Activated CD4-positive, alpha-beta T cell treated with anti-CD3 and anti-CD28 coated beads, Interleukin-2, amount 10 ng/mL, durations not matched to agents 7 days and 5 days (primary cell): ENCODE data around the gene SUN5. TPM values are rescaled to one million over a fixed set of nuclear protein-coding genes. Genes with fewer than 3 reads are reported as not detected.

ENCODE experiments used
- CTCF ChIA-PET: fragments of 350-600 bp; sonication (Branson Sonifier 250); formaldehyde crosslinking; loops from one replicate; lab custom pipeline; 2021; ENCODE audit warnings: antibody characterized with exemption; lab: Charles Lee
- POLR2A ChIA-PET: fragments of 350-600 bp; sonication (Branson Sonifier 250); formaldehyde crosslinking; loops from one replicate; lab custom pipeline; 2021; ENCODE audit warnings: antibody characterized with exemption; lab: Charles Lee
- DNase-seq: peaks from one replicate; pipeline ENCODE4 v3.0.0-alpha.2; 2020
- H3K27ac Mint-ChIP-seq: one replicate; pipeline ENCODE4 v1.8.0; 2021; ENCODE audit warnings: mild to moderate bottlenecking, moderate library complexity, mixed read lengths
- H3K27me3 Mint-ChIP-seq: one replicate; pipeline ENCODE4 v1.8.0; 2021; ENCODE audit warnings: mixed read lengths
- H3K36me3 Mint-ChIP-seq: one replicate; pipeline ENCODE4 v1.8.0; 2021; ENCODE audit warnings: low read depth, mixed read lengths
- H3K4me1 Mint-ChIP-seq: one replicate; pipeline ENCODE4 v1.8.0; 2021; ENCODE audit warnings: mixed read lengths
- H3K4me3 Mint-ChIP-seq: one replicate; pipeline ENCODE4 v1.8.0; 2021; ENCODE audit warnings: mild to moderate bottlenecking, moderate library complexity, mixed read lengths
- H3K9me3 Mint-ChIP-seq: one replicate; pipeline ENCODE4 v1.8.0; 2021; ENCODE audit warnings: mixed read lengths
- total RNA-seq, 2 experiments: library from RNA; stranded (reverse); gene quantifications; one replicate each; pipeline ENCODE4 v1.2.3, GENCODE V29; 2021

The SUN5 gene
- total RNA-seq, 2 experiments from 2014 or later = not detected

- Mint-ChIP-seq H3K27me3 (no peaks in the 10 kb centered on the region), H3K9me3 (peaks cover 6% of the 10 kb centered on the region), H3K36me3 (peaks cover 2% of the 10 kb centered on the region), H3K4me1 (peaks cover 6% of the 10 kb centered on the region), H3K4me3 (no peak within 1 kb of the TSS), H3K27ac (no peak within 1 kb of the TSS)
- CTCF ChIA-PET = interaction anchor here (0.6 to 1.0 kb wide), 2 partner anchors 63 to 94 kb away, joined by 3 read pairs; no protein-coding TSS in a partner anchor
- DNase-seq = no peak
- POLR2A ChIA-PET = no interaction called here
Measured at GRCh38 chr20:33007376-33008335, 3.4 kb upstream of the SUN5 start, which contains the start of gene BPIFB2. Gene BPIFB2, plus strand, starts transcription at chr20:33007704. Its CDS starts 871 bp downstream, at chr20:33008575.

- ChIA-PET POLR2A (no interaction called here), CTCF (interaction anchor here (1.1 kb wide), 1 partner anchor 105 kb away, joined by 4 read pairs; no protein-coding TSS in a partner anchor)
- peaks cover 6% of the 10 kb centered on the region for H3K9me3 Mint-ChIP-seq
- peaks cover 2% of the 10 kb centered on the region for H3K36me3 Mint-ChIP-seq
- H3K27ac Mint-ChIP-seq = no peak overlapping the region
- H3K4me3 Mint-ChIP-seq = no peak overlapping the region
- no peak for DNase-seq
- peaks cover 2% of the 10 kb centered on the region for H3K27me3 Mint-ChIP-seq
- peaks cover 9% of the 10 kb centered on the region for H3K4me1 Mint-ChIP-seq
Measured at GRCh38 chr20:33006776-33007375, 2.6 kb upstream of the SUN5 start.

GRCh38 chr20:33005908-33006775, 1.9 kb upstream of the SUN5 start:
- peaks cover 2% of the 10 kb centered on the region for H3K27me3 Mint-ChIP-seq
- ChIA-PET CTCF (interaction anchor here (1.0 to 2.3 kb wide), 3 partner anchors 11 to 104 kb away, joined by 3 to 9 read pairs (median 4); no protein-coding TSS in a partner anchor), POLR2A (no interaction called here)
- no peak overlapping the region for H3K4me3 Mint-ChIP-seq
- peaks cover 6% of the 10 kb centered on the region for H3K9me3 Mint-ChIP-seq
- peaks cover 2% of the 10 kb centered on the region for H3K36me3 Mint-ChIP-seq
- peaks cover 10% of the 10 kb centered on the region for H3K4me1 Mint-ChIP-seq
- no peak overlapping the region for H3K27ac Mint-ChIP-seq
- no peak for DNase-seq

GRCh38 chr20:33005132-33005566, 916 bp upstream of the SUN5 start:
- Mint-ChIP-seq H3K36me3 (peaks cover 2% of the 10 kb centered on the region), H3K4me1 (peaks cover 10% of the 10 kb centered on the region), H3K4me3 (no peak overlapping the region), H3K27me3 (peaks cover 2% of the 10 kb centered on the region), H3K27ac (no peak overlapping the region), H3K9me3 (peaks cover 6% of the 10 kb centered on the region)
- peak; percentile 51 for DNase-seq
- ChIA-PET POLR2A (interaction anchor here (0.7 kb wide), 1 partner anchor 96 kb away, joined by 3 read pairs; no protein-coding TSS in a partner anchor), CTCF (interaction anchor here (0.7 to 2.3 kb wide), 11 partner anchors 10 to 116 kb away, joined by 3 to 9 read pairs (median 3); no protein-coding TSS in a partner anchor)

GRCh38 chr20:33002087-33002808, 2.0 kb downstream of the SUN5 start:
- CTCF ChIA-PET = interaction anchor here (1.0 kb wide), 1 partner anchor 16 kb away, joined by 3 read pairs; no protein-coding TSS in a partner anchor
- peaks cover 9% of the 10 kb centered on the region for H3K9me3 Mint-ChIP-seq
- POLR2A ChIA-PET = no interaction called here
- H3K4me3 Mint-ChIP-seq = no peak overlapping the region
- H3K27me3 Mint-ChIP-seq = peaks cover 2% of the 10 kb centered on the region
- H3K36me3 Mint-ChIP-seq = peaks cover 2% of the 10 kb centered on the region
- H3K27ac Mint-ChIP-seq = no peak overlapping the region
- DNase-seq = no peak
- H3K4me1 Mint-ChIP-seq = peaks cover 16% of the 10 kb centered on the region

- ChIA-PET POLR2A (interaction anchor here (0.6 kb wide), 1 partner anchor 34 kb away, joined by 4 read pairs; no protein-coding TSS in a partner anchor), CTCF (interaction anchor here (0.6 to 1.3 kb wide), 5 partner anchors 12 to 1642 kb away, joined by 3 read pairs; no protein-coding TSS in a partner anchor)
- no peak for DNase-seq
- peaks cover 17% of the 10 kb centered on the region for H3K9me3 Mint-ChIP-seq
- peaks cover 2% of the 10 kb centered on the region for H3K36me3 Mint-ChIP-seq
- H3K27me3 Mint-ChIP-seq = peaks cover 2% of the 10 kb centered on the region
- no peak overlapping the region for H3K4me3 Mint-ChIP-seq
- peaks cover 17% of the 10 kb centered on the region for H3K4me1 Mint-ChIP-seq
- H3K27ac Mint-ChIP-seq = peak overlapping the region; percentile 9
Measured at GRCh38 chr20:33000802-33001466, 3.3 kb downstream of the SUN5 start.

- Mint-ChIP-seq H3K36me3 (peaks cover 6% of the 10 kb centered on the region), H3K27me3 (peaks cover 2% of the 10 kb centered on the region), H3K4me3 (no peak overlapping the region), H3K27ac (no peak overlapping the region), H3K9me3 (peaks cover 22% of the 10 kb centered on the region), H3K4me1 (peaks cover 12% of the 10 kb centered on the region)
- CTCF ChIA-PET = interaction anchor here (0.6 to 1.3 kb wide), 5 partner anchors 11 to 277 kb away, joined by 3 read pairs; no protein-coding TSS in a partner anchor
- DNase-seq = no peak
- POLR2A ChIA-PET = no interaction called here
Measured at GRCh38 chr20:32999603-33000250, 4.5 kb downstream of the SUN5 start.

GRCh38 chr20:32997431-32997830, 6.8 kb downstream of the SUN5 start:
- CTCF ChIA-PET = no interaction called here
- no peak for DNase-seq
- no peak overlapping the region for H3K4me3 Mint-ChIP-seq
- no peak overlapping the region for H3K27ac Mint-ChIP-seq
- peaks cover 14% of the 10 kb centered on the region for H3K4me1 Mint-ChIP-seq
- peaks cover 2% of the 10 kb centered on the region for H3K27me3 Mint-ChIP-seq
- peaks cover 29% of the 10 kb centered on the region for H3K9me3 Mint-ChIP-seq
- POLR2A ChIA-PET = no interaction called here
- H3K36me3 Mint-ChIP-seq = peaks cover 8% of the 10 kb centered on the region

GRCh38 chr20:32995802-32996201, 8.4 kb downstream of the SUN5 start:
- peaks cover 19% of the 10 kb centered on the region for H3K4me1 Mint-ChIP-seq
- H3K27ac Mint-ChIP-seq = no peak overlapping the region
- peaks cover 8% of the 10 kb centered on the region for H3K36me3 Mint-ChIP-seq
- ChIA-PET CTCF (interaction anchor here (0.6 to 3.5 kb wide), 2 partner anchors 9 to 139 kb away, joined by 6 to 9 read pairs; partner anchors contain the start of gene SUN5), POLR2A (no interaction called here)
- no peak for DNase-seq
- H3K9me3 Mint-ChIP-seq = peaks cover 29% of the 10 kb centered on the region
- no peaks in the 10 kb centered on the region for H3K27me3 Mint-ChIP-seq
- H3K4me3 Mint-ChIP-seq = no peak overlapping the region

GRCh38 chr20:32993496-32994050, 10.7 kb downstream of the SUN5 start:
- Mint-ChIP-seq H3K4me3 (no peak overlapping the region), H3K36me3 (peaks cover 8% of the 10 kb centered on the region), H3K4me1 (peaks cover 19% of the 10 kb centered on the region), H3K27me3 (no peaks in the 10 kb centered on the region), H3K9me3 (peaks cover 29% of the 10 kb centered on the region), H3K27ac (no peak overlapping the region)
- ChIA-PET CTCF (interaction anchor here (3.5 kb wide), 1 partner anchor 12 kb away, joined by 9 read pairs; the partner anchor contains the start of gene SUN5), POLR2A (no interaction called here)
- DNase-seq = no peak
